HPDE6-E6E7 (cell line): Measurements from ENCODE around the gene TRPT1.

Experiments
- DNase-seq: peaks from one replicate; pipeline ENCODE4 v3.0.0; 2011; ENCODE audit warnings: missing footprints; ENCODE audit errors: extremely low spot score

Gene TRPT1

DNA sequence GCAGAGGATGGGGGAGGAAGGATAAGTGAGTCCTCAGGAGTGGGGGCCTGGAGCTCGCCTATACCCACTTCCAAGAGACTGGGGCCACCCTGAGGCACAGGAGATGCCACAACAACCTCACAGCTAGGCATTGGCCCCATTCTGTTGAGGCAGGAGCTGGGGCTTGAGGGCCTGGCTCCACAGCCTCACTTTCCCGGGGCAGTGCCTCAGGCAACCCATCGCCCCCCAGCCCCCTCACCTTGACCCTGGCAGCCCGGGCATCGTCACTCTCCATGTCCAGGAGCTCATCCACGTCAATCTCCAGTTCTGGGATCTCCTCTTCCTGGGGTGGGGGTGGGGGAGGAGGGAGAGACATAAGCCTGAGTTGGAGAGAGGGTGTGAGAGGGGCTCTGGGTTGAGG lies 19.0 kb upstream of the TRPT1 start:
- DNase-seq: no peak

DNA sequence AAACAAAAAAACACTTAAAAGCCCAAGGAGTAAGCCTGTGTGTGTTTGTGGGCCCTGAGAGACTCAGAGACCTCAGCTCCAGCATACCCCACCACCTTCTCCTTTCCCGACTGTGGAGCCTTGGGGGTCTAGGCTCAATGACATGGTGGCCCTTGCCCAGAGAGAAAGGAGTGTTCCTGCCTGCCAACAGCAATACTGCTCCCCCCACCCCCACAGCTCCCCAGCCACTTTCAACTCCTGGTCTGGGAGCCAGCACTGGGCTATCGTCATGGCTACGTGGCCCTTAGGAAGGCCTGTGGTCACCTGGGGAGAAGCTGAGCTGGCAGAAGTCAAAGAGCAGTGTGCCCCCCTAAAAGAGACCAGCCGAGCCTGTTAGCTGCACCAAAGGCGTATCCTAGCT lies 18.1 kb upstream of the TRPT1 start:
- no peak for DNase-seq

- DNase-seq: no peak
Observed at GRCh38 chr11:64243236-64243854, 17.4 kb upstream of the TRPT1 start.

DNA sequence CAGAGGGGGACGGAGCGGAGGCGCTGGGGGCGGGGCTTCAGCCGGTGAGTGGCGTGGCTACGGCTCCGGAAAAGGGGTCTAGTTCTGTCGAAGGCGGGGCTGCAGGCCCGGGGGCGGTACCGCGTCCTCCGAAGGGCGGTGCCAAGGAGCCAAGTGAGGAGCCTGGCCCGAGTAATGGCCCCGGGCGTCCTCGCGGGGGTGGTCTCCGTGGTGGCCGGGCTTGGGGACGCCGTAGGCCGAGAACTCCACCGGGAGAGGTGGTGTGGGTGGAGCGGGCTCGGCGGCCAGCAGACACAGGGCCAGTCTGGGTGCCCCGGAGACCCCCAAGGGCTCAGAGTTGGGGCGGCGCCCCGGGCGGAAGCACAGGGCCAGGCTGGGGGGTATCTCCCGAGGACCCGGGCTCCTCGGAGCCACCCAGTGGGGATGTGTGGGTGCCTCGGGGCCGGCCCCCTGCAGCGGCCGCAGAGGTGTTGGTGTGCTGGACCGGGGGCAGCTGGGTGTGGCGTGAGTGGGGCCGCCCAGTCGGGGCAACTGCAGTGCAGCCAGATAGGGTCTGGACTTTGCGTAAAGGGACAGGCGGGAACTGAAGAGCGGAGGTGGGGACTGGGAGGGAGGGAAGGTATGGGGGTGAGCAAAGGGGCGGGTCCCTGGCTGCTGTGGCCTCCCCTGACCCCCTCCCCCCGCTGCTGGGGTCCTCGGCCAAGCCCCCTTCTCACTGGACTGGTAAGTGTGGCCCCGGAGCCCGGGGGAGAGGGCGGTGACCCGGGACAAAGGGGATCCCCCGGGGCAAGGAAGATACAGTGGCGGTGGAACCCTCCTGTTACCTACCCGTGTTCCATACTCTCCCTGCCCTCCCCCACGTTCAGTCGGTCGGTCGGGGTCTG lies 15.7 kb upstream of the TRPT1 start:
- no peak for DNase-seq

DNA sequence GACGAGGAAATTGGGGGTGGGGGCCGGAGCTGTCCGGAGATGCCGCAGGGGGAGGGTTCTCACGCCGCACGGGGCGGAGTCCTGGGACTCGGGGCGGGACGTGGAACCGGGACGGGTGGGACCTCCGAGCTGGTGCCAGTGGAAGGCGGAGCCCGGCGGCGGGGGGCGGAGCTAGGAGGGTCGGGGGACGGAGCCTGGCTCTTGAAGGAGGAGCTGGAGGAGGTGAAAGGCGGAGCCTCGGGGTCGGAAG lies 15.2 kb upstream of the TRPT1 start:
- DNase-seq: peak; percentile 78

- DNase-seq: peak; percentile 97
Observed at GRCh38 chr11:64240435-64241240, 14.7 kb upstream of the TRPT1 start, which contains the start of gene FKBP2. FKBP2 (plus strand) TSS chr11:64241095; CDS start chr11:64242388, 1,293 bp downstream.

DNA sequence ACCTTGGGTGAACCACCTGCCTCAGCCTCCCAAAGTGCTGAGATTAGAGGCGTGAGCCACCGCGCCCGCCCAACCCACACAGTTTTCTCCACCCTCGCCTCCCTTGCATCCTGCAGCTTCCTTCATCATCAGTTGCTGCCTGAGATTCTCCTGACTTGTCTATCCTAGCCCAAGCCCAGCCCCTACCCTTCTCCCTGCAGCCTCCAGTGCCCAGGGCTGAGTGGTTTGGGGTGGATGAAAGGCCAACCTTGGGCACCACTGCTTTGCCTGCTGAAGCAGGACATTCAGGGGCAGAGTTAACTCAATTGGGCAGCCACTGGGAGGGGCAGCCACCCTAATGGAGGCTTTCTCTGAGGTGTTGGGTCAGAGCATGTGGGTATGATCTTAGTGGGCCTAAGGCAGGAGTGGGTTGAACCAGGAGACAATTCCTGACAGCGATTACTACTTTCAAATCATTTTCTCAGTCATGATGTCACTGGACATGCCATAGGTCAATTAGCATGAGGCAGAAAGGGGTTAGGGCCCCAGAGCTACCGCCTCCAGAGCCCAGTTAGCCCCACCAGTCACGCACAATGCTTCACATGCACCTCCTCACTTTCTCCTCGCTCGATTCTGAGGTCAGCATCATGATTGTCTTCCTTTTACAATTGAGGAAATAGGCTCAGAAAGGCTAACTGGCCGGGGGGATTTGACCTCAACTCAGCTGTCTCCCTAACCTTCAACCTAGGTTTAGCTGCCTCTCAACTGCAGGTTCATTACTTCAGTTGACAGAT lies 13.9 kb upstream of the TRPT1 start:
- DNase-seq: no peak

DNA sequence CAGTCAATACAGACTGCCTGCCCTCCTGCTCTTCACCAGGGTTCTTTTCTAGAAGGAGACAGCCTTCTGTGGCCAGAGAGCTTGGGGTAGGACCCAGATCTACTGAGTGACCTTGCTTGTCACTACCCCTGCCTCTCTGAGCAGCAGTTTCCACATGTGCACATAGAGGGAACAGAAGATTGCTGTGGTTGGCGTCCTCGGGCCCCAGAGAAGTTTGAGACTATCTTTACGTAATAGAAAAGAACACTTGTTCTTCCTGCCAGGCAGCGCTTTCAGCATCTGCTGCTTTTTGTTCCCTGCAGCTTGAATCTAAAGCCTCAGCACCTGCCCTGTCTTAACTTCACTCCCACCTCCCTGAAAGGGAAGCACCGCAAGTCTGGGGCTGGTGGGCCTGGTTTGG lies 13.0 kb upstream of the TRPT1 start:
- DNase-seq: no peak

DNA sequence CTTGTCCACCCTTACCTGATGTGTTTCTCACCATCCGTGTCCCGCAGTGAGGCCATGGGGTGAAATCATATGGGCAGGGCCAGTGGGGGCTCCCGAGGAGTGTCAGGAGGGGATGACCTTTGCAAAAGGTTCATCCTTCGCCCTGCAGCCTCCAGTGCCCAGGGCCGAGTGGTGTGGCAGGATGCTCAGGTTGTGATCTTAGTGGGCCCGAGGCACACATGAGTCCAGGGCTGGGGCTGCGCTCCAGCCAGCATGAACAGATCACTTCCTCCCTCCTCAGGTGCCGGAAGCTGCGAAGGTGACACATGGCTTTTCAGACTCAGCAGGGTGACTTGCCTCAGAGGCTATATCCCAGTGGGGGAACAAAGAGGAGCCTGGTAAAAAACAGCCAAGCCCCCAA lies 12.1 kb upstream of the TRPT1 start:
- DNase-seq: no peak

- no peak for DNase-seq
Observed at GRCh38 chr11:64237484-64237951, 11.5 kb upstream of the TRPT1 start.

DNA sequence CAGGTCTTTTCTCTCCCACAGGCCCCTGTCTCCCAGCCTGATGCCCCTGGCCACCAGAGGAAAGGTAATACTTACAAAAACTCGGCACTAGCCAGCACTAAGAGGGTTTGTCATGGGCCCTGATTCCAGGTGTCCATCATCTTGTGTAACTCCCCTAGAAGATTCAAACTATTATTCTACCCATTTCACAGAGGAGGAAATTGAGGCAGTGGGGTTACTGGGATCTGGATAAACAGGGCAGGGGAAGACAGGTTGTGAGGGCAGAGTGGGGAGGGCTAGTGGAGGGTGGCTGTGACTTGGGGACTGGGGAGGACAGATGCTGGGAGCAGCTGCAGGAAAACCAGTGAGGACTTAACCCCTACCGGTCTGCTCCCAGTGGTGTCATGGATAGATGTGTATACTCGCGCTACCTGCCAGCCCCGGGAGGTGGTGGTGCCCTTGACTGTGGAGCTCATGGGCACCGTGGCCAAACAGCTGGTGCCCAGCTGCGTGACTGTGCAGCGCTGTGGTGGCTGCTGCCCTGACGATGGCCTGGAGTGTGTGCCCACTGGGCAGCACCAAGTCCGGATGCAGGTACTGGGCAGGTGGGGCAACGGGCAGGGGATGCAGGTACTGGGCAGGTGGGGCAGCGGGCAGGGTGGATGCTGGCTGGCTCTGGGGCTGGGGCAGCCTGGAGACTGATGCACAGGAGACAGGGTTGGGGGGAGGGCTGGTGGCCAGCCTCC lies 9.6 kb upstream of the TRPT1 start:
- no peak for DNase-seq

- no peak for DNase-seq
Observed at GRCh38 chr11:64234647-64235379, 8.8 kb upstream of the TRPT1 start.

GRCh38 chr11:64233913-64234586 lies 8.1 kb upstream of the TRPT1 start, which contains the start of gene VEGFB:
VEGFB (plus strand) TSS chr11:64234584; CDS start chr11:64234834, 250 bp downstream.
- no peak for DNase-seq

DNA sequence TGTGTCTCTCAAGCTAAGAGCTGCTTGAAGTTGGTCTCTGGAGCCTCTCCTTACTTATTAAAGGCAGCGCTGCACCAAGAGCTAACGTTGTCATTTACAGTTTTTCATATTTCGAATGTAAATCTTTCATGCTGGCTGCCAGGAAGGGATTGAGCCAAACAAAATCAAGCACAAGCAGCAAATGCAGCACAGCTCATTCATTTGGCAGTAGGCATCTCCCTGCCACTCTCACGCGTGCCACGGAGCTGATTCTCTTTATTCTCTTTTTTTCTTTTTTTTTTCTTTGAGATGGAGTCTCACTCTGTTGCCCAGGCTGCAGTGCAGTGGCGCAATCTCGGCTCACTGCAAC lies 7.0 kb upstream of the TRPT1 start:
- no peak for DNase-seq

- no peak for DNase-seq
Observed at GRCh38 chr11:64232182-64232966, 6.4 kb upstream of the TRPT1 start.

DNA sequence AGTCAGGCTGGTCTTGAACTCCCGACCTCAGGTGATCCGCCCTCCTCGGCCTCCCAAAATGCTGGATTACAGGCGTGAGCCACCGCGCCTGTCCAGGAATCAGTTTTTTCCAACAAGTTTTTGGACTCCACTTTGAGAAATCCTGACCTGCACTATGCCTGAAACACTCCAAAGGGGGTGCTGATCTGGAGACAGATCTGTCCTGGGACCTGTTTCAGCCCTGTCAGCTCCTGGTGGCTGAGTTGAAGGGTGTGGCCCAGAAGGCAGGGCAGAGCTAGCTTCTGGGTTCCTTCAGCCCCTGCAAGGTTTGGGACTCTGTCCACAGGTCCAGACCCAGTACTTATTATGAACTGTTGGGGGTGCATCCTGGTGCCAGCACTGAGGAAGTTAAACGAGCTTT lies 5.6 kb upstream of the TRPT1 start:
- DNase-seq: no peak

DNA sequence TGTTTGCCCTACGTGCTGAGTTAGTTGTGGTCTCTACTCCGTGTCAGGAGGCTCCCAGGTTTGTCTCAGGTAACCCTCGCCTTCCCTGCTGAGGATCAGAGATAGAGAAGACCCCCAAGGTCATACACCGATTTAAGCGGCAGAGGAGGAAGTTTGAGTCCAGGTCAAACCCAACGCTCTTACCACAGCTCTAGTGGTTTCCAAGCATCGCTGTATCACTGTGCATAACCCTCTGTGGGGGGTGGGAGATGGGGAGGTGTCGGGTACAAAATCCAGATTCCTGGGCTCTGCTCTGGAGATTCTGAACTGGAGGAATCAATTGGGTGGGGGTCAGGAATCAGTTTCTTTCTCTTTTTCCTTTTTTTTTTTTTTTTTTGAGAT lies 5.0 kb upstream of the TRPT1 start:
- no peak for DNase-seq

GRCh38 chr11:64230171-64230984 lies 4.4 kb upstream of the TRPT1 start, which contains the start of gene DNAJC4:
DNAJC4 (plus strand) TSS chr11:64230548; CDS start chr11:64230855, 307 bp downstream.
- peak; percentile 71 for DNase-seq
